Activated naive CD8-positive, alpha-beta T cell treated with anti-CD3 and anti-CD28 coated beads, Interleukin-2, amount 50 U/mL, for 16 hours (primary cell): ENCODE measurements around the gene ATOH1.

Experiments used
- DNase-seq: peaks from one replicate; pipeline ENCODE4 v3.0.0-alpha.2; 2020; ENCODE audit warnings: low read depth, low spot score

The ATOH1 gene

GRCh38 chr4:93834249-93835066, 5.9 kb downstream of the ATOH1 start:
- no peak for DNase-seq

- DNase-seq, result no peak
These were observed 7.4 kb downstream of the ATOH1 start for GRCh38 chr4:93835929-93836328.

- DNase-seq, result no peak
These were observed 11.2 kb downstream of the ATOH1 start for GRCh38 chr4:93839704-93840103.

GRCh38 chr4:93841803-93842345, 13.3 kb downstream of the ATOH1 start:
- DNase-seq, result no peak

- no peak for DNase-seq
These were observed 14.2 kb downstream of the ATOH1 start for GRCh38 chr4:93842601-93843252.

- DNase-seq, result no peak
These were observed 15.2 kb downstream of the ATOH1 start for GRCh38 chr4:93843772-93844171.

GRCh38 chr4:93852680-93853079, 24.1 kb downstream of the ATOH1 start:
- DNase-seq, result no peak

- DNase-seq, result no peak
These were observed 27.4 kb downstream of the ATOH1 start for GRCh38 chr4:93855926-93856325.

- DNase-seq, result no peak
These were observed 37.1 kb downstream of the ATOH1 start for GRCh38 chr4:93865650-93866049.

- DNase-seq, result no peak
These were observed 39.0 kb downstream of the ATOH1 start for GRCh38 chr4:93867416-93868001.

GRCh38 chr4:93870876-93871458, 42.4 kb downstream of the ATOH1 start:
- no peak for DNase-seq

GRCh38 chr4:93876754-93877153, 48.2 kb downstream of the ATOH1 start:
- no peak for DNase-seq

GRCh38 chr4:93878566-93878965, 50.0 kb downstream of the ATOH1 start:
- DNase-seq, result no peak

GRCh38 chr4:93879919-93880318, 51.4 kb downstream of the ATOH1 start:
- DNase-seq, result no peak
